IPS-NIHi7 (cell line): Measurements from ENCODE around the gene RHOV.
A peak's percentile ranks its signal among the peaks of the same experiment; 100 is the strongest.

Experiments
- DNase-seq: peaks from one replicate; pipeline ENCODE4 v3.0.0; 2012; ENCODE audit warnings: mixed read lengths; ENCODE audit errors: extremely low spot score

RHOV gene

GRCh38 chr15:40845036-40845435 lies 29.0 kb downstream of the RHOV start:
- DNase-seq, result no peak

GRCh38 chr15:40844696-40845030 lies 29.4 kb downstream of the RHOV start:
- DNase-seq, result no peak

- peak; percentile 70 for DNase-seq
These were observed 29.9 kb downstream of the RHOV start, which contains the start of gene SPINT1 for GRCh38 chr15:40843885-40844695. Gene SPINT1 (plus strand): TSS chr15:40844048. CDS start chr15:40844555, 507 bp downstream.

GRCh38 chr15:40843261-40843884 lies 30.7 kb downstream of the RHOV start:
- no peak for DNase-seq

- no peak for DNase-seq
These were observed 32.3 kb downstream of the RHOV start for GRCh38 chr15:40841741-40842140.

GRCh38 chr15:40838756-40839155 lies 35.3 kb downstream of the RHOV start:
- no peak for DNase-seq

GRCh38 chr15:40836020-40836419 lies 38.0 kb downstream of the RHOV start:
- DNase-seq, result no peak

GRCh38 chr15:40832903-40833302 lies 41.1 kb downstream of the RHOV start:
- no peak for DNase-seq

- DNase-seq, result no peak
These were observed 42.2 kb downstream of the RHOV start for GRCh38 chr15:40831861-40832260.

GRCh38 chr15:40830884-40831283 lies 43.1 kb downstream of the RHOV start:
- no peak for DNase-seq

- DNase-seq, result no peak
These were observed 44.9 kb downstream of the RHOV start for GRCh38 chr15:40829115-40829514.

GRCh38 chr15:40828447-40829036 lies 45.5 kb downstream of the RHOV start, which contains the start of gene PPP1R14D:
Gene PPP1R14D (minus strand): TSS chr15:40828708. CDS start chr15:40828641, 67 bp downstream.
- DNase-seq, result no peak

GRCh38 chr15:40826423-40827075 lies 47.5 kb downstream of the RHOV start:
- DNase-seq, result no peak

GRCh38 chr15:40825661-40826422 lies 48.2 kb downstream of the RHOV start:
- DNase-seq, result no peak

- no peak for DNase-seq
These were observed 50.3 kb downstream of the RHOV start for GRCh38 chr15:40823572-40824343.
